HG02763 (cell line): Measurements from ENCODE around the gene ISL2.

Experiments
- ATAC-seq: cut with Tn5 transposase; IDR thresholded peaks from one replicate; pipeline ENCODE4 v1.9.1; 2021; ENCODE audit warnings: mild to moderate bottlenecking, moderate library complexity; ENCODE audit not compliant: unreplicated experiment

Gene ISL2

DNA sequence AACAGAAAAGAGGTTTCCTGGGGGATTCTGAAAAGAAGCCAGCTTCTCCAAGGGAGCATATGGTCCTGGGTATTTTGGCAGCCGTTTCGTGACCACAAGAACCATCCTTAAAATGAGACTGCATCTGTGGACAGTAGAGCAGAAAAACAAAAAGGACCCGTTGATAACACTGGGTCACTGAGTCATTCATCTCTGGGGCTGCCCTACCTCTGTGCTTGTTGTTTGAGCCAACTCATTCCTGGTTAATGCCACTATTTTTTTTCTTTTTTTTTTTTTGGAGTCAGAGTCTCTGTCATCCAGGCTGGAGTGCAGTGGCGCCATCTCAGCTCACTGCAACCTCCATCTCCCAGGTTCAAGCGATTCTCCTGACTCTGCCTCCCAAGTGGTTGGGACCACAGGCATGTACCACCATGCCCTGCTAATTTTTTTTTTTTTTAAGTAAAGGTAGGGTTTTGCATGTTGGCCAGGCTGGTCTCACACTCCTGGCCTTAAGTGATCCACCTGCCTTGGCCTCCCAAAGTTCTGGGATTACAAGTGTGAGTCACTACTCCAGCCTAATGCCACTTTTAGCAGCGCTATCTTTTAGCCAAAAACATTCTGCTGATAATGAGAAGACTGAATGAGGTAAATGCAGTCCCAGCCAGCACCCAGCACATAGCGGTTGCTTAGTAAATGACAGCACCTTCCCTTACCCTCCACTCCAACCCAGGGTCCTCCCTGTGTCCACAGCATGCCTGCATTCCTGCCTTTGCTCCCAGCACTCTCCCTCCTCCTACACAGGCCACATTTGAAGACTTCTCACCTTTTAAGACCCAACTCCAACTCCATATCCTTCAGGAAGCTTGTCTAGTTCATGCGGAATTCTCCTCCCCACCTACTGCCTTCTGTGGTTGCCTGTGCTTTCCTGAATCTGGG, 9.1 kb upstream of the ISL2 start:
- ATAC-seq: no peak

DNA sequence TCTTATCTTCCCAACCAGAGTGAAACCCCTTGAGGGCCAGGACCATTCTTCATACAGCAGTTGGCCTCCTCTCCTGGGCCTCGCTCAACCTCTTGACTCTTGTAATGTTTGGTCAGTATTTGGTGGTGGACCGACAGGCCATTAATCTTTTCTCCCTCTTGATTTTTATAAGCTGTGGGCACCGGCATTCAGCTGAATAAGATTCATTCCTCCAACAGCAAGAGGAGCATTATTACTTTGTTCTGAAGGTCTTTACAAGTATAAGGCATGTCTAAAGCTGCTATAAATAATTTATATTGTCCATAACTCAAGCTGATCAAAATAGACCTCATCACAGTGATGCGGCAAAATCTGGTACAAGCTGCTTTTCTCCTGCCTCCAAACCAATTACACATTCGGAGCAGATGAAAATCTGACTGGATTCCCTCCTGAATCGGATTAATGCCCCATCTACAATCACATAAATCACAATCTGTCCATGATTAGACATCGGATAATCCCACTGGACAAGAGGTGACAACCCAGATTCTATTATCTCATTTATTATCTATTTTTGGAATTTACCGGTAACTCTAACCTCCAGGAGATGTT, 8.4 kb upstream of the ISL2 start:
- ATAC-seq: no peak

DNA sequence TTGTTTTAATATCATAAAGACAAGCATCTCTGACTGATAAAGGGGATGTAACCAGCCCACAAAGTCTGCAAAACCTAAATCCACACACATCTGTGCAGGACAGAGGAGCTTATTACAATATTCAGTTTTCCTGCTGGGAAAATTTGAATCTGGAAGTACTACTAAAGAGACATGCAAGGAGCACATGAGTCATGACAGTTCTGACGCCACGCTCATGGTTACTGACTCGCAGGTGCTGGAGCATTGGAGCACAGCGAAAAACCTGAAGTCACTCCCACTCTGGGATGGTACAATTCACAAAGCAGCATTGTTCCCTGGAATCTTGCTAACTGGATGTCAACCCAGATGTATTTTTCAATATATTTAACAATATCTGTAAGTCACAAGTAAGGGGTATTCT, 7.6 kb upstream of the ISL2 start:
- no peak for ATAC-seq

DNA sequence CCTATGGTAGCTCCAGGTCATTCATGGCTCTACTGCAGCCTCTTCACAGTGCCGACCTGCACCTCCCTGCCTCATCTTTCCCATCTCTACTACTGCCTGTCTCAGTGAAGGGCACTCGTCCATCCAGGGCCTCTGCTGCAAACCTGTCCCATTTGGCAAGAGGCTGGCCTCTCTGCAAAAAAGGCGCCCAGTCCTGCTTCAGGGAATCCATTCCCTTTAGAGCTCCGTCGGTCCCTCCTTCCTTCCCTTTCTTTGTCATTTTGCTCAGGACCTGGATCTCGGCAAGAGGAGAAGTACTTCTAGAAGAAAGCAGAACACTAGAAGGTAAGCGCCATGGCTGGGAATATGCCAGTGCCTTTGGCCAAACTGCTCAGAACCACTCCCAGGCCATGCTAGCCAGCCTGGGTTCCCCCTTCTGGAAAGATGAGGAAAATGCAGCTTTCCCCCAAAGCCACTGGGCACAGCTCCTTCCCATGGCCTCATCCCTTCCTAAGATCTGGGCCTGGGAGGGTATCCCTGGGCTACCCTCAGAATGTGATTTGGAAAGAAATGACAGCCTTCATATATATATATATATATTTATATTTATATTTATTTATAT, 6.4 kb upstream of the ISL2 start:
- no peak for ATAC-seq

DNA sequence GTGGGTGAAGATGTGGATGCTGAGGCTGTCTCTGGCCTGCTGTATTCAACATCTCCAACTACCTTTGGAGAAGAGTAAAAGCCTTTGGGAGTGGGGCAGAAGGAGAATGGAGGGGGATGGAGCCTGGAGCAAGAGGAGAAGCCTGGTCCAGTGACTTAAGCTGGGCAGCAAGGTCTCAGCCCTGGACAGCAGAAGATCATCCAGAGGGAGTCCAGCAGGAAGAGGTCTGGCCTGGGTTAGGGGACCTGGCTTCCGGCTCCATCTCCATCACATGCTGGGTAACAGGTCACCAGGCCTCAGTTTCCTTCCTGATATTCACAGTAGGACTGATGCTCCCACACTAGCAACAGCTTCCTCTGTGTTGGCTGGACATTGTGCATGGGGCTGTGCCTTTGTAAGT, 3.8 kb upstream of the ISL2 start:
- no peak for ATAC-seq

DNA sequence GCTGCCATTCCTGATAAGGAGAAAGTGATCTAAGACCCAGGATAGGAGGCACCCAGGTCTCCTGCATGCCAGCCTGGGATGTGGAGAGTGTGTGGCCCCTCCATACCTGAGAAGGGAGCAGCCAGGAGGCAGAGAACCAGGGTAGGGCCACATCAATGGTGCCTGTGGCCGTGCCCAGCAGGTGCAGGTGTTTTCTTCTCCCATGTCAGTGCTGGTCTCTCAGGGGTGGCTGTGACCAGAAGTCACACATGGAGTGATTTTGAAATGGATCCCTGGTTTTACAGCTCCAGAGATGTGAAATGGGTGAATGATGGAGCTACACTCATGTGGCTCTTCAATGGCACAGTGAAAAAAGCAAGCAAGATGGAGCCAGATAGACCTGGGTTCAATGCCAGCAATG, 3.3 kb upstream of the ISL2 start:
- no peak for ATAC-seq

DNA sequence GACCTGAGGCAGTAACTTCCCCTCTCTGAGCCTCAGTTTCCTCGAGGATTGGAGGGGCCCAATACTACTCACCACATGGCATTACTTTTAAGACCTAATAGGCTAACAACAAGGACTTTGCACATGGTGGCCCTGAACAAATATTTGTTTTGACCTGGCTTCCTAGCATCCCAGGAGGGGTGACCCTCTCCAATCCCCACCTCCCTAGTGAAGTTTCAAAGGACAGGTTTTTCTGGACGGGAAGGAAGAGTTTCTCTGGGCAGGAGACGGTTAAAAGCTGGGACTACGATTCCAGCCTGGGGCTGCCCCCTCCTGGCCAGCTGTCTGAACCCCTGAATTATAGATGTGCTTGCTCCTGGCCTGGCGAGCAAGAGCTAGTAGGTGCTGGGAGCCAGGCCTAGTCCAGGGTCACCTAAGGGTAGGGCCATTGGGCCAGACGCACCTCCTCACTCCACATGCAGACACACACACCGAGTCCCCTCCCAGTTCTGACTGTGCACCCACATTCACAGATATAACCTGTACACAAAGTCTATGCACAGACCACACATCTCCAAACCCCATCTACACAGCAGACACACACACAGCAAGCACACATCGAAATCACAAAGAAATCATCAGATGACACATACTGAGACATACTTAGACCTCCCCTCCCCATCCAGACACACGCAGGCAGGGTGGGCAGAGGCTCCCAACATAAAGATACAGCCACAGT, 2.7 kb upstream of the ISL2 start:
- ATAC-seq: no peak

DNA sequence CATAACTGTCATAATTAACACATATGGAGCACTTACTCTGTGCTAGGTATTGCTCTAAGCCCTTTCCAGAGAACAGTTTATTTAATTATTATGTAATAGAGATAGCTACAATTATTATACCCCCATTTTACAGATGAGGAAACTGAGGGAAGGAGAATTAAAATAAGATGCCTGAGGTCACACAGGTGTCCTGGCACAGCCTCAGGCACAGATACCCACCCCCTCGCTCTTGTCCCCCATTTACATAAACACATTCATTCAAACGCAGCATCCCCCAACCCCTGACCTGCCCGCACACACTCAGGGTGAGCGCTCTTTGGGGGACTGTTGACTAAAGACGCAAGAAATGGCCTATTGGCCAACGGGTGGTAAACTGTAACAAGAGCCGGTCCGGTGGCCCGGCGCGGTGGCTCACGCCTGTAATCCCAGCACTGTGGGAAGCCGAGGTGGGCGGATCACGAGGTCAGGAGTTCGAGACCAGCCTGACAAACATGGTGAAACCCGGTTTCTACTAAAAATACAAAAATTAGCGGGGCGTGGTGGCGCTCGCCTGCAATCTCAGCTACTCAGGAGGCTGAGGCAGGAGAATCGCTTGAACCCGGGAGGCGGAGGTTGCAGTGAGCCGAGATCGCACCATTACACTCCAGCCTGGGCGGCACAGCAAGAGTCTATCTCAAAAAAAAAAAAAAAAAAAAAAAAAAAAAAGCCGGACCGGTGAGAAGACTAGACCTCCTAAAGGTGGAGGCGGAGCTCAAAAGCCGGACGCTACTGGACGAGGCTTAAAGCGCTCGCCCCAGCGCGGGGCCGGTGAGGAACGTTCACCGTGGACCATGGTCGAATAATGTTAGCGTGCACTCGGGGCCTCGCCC, 1.9 kb upstream of the ISL2 start:
- no peak for ATAC-seq

DNA sequence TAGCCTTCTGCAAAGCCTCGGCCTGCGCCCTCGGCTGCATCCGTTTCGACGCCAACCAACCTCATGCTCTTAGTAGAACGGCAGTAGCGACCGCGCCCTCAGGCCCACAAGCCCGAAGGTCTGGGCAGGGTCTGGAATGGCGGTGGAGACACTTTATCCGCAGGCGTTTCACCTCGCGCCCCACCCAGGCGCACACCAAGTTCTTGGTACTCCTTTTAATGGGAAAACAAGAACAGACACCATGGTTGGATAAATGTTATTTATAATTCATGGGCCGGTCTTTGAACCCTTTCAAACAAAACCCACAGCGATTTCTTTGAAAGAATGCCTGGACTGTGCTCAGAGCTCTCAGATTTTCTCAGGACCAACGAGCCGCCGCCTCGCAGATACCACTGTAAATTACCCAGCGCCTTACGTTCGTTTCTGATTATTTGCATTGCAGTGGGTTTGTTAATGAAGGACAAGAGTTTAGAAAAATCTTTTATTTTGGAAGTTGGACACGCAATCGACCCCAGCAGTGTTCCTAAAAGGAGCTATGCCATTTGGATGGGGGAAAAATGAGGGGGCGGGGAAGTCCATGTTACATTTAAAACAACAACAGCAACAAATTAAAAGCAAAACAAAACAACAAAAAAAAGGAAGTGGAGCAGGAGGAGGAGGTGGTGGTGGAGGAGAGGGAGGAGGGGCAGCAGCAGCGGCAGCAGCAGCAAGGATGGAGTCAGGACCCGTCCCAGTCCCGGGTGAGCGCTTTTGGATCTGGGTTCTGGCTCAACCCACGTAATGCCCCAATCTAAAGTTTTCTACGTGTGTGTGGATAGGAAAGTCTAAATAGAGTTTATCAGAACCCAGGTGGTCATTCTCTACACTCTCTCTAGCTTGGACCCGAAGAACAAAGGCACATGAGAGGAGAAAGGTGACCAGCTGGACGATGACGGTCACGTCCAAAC, 993 bp upstream of the ISL2 start:
- no peak for ATAC-seq

DNA sequence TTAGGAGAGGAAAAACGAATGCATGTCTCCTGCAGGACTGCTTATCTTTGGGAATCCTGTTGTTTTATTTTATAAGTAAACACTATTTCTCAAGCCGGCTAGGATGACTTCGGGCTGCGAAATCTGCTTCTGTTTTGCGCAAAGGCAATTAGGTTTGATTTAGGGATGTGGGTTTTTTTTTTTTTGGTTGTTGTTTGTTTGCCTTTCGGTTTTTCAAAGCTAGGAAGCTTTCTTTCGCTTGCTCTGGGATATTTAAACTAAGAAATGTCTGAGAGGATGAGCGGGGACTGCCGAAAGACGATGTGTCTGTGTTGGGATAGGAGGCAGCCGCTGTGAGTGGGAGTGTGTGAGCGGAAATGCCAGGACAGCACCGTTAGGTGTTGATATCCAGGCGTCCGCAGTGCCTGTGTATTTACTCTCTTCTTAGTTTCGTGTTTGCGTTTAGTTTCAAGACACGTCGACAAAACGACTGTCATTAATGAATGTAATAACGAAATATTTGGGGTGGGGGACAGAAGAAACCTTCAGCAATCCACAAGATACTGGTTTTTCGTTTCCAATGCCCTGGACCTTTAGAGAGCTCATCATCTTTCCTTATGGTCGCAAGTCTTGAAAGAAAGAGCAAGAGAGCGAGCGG, 604 bp downstream of the ISL2 start:
- no peak for ATAC-seq

DNA sequence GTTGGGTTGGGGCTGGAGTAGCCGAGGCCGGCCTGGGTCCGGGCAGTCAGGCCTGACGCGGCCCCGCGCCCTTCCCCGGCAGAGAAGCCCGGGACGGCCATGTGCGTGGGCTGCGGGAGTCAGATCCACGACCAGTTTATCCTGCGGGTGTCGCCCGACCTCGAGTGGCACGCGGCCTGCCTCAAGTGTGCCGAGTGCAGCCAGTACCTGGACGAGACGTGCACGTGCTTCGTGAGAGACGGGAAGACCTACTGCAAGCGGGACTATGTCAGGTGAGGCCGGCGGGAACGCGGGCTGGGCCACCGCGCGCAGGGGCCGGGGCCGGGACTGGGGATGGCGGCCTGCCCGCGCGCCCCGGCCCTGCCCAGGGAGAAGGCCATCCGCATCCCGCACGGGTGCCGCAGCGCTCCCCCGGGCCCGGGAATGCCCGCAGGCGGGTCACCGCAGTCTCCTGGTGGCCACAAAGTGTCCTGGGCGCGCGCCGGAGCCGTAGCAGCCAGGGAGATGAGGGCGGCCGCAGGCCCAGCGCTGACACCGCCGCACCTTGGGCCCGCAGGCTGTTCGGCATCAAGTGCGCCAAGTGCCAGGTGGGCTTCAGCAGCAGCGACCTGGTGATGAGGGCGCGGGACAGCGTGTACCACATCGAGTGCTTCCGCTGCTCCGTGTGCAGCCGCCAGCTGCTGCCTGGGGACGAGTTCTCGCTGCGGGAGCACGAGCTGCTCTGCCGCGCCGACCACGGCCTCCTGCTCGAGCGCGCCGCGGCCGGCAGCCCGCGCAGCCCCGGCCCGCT, 1.3 kb downstream of the ISL2 start:
- no peak for ATAC-seq

DNA sequence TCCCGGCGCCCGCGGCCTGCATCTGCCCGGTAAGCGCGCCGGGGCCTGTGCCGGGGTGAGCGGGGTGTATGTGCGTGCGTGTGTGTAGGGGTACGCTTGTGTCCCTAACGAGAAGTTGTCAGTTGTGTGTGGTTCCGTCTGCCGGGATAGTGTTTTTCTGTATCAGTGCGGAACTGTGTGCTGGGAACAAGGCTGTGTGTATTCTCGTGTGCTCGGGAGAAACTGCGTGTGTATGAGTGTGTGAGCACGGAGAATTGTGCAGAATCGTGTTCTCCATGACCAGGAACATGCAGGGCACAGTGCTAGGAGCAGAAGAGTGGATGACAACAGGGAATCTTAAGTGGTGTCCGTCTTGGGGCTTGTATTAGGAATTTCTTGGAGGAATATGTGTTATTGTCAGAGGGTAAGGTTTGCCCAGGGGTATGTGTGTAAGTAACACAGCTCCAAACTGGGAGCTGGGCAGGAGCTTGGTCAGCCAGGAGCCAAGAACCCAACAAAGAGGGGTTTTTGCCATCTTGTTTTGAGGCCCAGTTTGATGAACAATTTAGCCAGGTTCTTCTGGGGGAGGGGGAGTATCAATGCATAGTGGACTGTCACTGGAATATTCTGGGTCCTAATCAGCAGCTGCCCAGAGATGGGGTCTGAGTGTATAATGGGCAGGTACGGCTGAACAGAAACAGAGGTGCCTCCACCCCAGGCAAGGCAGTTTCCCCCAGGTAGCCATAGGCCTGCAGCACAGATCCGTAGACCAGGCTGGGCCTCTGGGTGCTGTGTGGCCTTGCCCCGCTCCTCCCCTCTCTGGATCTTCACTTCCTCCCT, 2.1 kb downstream of the ISL2 start:
- ATAC-seq: no peak

DNA sequence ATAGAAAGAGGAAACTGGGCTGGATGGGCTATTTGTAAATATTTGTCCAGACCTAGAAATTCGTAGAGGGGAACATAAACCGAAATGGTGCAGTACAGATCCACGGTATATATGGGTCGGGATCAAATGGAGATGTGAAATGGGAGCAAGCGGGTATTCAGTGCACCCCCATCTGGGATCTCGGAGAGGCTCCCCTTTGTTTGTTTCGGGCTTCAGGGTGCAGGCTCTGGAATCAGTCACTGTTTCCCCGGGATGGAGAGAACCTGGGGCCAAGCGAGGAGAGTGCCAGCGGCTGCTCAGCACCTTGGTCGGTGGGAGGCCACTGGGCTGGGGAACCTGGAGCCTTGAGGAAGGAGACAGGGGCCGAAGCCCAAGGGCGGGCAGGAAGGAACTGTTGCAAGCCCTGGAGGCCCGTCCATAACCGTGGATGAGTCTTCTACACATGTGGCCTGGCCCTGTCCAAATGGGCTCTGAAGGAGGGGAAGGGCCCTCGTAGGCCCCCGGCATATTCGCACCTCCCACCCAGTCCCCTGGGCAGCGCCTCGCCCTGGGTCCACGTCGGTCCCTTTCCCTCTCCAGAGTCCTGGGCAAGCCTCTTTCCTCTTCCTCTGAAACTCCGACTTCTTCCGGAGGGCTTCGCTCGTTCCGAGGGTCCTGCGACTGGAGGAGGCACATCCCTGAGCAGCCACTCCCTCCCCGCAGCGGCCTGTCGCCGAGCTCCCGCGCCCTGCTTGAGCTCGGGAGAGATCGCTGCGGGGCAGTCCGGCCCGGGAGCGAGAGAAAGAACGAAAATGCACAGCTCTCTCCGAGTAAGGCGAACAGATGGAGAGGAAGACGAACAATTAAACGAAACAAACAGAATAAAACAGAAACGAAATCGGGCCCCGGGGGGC, 3.0 kb downstream of the ISL2 start:
- no peak for ATAC-seq

DNA sequence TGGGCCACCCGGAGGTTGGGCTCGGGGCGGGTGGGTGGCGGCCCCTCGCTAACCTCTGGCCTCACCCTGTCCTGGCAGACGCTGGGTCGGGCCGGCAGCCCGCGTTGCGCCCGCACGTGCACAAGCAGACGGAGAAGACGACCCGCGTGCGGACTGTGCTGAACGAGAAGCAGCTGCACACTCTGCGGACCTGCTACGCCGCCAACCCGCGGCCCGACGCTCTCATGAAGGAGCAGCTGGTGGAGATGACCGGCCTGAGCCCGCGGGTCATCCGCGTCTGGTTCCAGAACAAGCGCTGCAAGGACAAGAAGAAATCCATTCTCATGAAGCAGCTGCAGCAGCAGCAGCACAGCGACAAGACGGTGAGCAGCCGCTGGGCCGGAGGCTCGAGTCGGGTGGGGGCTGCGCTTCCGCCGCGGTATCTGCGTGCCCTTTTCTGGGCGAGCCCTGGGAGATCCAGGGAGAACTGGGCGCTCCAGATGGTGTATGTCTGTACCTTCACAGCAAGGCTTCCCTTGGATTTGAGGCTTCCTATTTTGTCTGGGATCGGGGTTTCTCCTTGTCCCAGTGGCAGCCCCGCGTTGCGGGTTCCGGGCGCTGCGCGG, 3.7 kb downstream of the ISL2 start:
- no peak for ATAC-seq

DNA sequence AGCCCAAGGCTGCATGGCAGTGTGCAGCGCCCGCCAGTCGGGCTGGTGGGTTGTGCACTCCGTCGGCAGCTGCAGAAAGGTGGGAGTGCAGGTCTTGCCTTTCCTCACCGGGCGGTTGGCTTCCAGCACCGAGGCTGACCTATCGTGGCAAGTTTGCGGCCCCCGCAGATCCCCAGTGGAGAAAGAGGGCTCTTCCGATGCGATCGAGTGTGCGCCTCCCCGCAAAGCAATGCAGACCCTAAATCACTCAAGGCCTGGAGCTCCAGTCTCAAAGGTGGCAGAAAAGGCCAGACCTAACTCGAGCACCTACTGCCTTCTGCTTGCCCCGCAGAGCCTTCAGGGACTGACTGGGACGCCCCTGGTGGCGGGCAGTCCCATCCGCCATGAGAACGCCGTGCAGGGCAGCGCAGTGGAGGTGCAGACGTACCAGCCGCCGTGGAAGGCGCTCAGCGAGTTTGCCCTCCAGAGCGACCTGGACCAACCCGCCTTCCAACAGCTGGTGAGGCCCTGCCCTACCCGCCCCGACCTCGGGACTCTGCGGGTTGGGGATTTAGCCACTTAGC, 4.3 kb downstream of the ISL2 start:
- ATAC-seq: no peak
